Fibroblast of skin of abdomen (primary cell): Measurements from ENCODE around the gene ZNHIT6.

ENCODE experiments used
- DNase-seq: peaks from one replicate; pipeline ENCODE4 v3.0.0-alpha.2; 2013

The ZNHIT6 gene

DNA sequence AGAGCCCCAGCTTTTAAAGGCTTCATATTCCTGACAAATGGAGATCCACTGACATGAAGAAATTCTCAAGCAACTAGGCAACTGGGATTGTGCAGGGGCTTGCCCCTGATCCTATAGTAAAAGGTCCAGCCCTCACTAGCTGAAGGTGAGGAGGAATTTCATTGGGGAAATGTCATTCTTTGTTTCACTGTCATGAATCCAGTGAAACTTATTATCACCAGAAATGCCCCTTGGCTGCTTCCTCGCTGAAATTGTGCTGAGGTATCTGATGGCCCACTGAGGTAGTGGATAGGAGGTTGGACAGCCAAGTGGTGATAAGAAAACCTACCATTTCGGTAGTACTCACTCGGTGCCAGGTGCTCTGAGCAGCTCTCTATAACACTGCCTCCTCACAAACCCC lies 91.5 kb downstream of the ZNHIT6 start:
- no peak for DNase-seq

DNA sequence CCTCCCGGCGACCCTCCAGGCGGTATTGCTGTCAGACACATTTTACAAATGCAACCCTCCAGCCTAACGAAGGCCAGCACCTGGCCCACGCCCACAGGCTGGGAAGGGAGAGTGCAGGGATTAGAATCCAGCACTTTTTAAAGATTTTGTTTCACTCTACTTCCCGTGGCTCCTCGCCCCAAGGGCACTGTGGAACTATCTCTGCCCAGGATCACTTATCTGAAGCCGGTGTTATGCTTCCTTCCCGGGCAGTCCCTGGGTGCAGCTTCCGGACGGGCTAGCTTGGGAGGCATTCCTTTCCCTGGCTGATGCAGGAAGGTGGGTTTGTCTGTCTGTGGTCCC lies 91.9 kb downstream of the ZNHIT6 start:
- DNase-seq = no peak

DNA sequence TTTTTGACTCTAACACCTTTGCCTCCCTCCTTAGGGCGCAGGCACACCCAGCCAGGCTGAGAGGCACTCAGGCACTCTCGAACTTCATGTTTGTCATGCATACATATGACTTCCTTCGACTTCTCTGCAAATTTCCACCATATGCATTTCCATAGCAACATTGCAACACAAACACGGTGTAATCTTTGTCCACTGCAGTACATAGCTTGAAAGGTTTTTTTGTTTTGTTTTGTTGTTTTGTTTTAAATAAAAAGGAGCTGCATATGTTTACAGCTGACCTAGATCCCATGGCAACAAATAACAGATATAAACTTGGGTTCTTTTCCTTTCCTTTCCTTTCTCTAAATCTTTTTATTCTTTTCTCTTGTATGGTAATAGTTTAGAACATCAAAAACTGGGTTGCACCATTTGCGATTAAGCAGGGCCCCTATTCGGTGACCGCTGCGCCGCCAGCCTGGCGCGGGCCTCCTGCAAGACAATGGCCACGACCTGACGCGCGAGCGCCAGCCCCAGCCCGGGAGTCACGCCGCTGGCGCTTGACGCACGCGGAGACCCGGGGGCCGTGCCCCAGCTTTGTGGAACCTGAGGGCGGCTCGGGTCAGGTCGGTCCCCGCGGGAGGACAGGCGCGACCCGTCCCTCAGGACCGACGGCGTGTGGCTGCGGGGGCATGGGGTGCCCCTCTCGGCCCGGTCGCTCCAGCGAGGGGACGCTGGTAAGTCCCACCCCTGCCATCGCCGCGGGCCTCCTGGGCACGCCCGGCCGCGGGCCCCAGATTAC lies 92.5 kb downstream of the ZNHIT6 start:
- peak; percentile 45 for DNase-seq

DNA sequence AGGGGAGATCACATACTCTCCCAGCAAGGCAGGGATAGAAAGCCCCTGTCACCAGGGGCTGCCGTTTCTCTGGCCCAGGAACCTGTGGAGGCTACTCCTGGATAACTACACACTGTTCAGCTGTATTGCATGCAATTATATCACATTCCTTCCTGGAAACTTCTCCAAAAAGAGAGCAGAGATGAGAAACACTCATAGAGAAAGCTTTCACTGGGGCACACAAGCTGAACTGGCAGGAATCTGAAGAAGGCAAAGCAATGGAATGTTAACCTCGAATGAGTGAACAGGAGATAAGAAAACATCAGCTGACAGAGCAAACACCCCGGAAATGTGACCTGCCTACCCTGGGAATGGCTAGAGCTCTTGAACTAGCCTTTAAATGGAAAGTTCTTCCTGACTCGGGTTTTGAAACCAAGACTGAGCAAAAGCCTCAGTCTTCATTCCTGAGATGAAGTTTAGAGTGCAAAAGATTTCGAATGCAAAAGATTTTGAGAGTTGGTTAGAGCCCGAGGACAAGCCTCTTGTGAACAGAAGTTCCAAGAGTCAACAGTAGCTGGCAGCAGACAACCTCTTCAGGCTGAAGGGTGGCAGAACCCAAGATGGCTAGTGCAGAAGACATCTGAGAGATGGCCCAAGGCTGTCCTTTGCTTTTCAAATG lies 95.4 kb downstream of the ZNHIT6 start:
- peak; percentile 95 for DNase-seq

GRCh38 chr1:85611856-85612255 lies 96.4 kb downstream of the ZNHIT6 start:
- peak; percentile 100 for DNase-seq

DNA sequence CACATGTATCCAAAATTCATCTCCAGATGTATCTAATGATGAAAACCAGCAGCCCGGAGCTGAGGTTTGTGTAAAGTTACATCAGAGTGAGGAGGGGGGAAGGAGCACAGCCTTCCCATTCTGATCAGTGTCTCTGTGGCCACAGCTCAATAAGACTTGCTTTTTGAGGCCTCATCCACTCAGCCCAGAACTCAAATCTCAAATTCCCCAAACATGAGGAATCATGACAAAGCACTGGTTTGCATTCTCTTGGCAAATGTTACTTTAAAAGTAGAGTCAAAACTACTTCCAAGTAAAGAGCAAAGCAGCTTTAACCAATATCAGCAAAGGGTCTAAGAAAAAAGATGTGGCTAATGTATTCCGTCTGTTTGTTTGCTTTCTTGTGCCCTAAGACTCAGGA lies 96.8 kb downstream of the ZNHIT6 start:
- peak; percentile 98 for DNase-seq

- no peak for DNase-seq
These were observed 98.3 kb downstream of the ZNHIT6 start for GRCh38 chr1:85609976-85610375.

DNA sequence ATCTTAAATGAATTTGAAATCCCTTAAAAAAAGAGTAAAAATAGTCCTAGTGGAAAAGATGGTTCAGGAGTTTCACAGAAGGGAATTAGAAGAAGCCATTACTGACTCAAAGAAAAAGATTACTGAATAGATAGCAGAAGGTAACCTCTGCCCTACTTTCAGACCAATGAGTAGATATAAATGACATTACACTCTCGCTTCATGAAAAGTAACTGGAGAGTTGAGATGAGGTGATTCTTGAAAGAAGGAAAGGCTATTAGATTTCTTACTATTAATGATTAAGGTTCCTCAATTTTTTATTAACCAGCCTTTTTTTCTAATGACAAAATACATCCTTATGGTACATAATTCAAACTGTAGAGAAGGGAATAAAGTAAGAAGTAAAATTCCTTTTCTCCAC lies 99.4 kb downstream of the ZNHIT6 start:
- no peak for DNase-seq

GRCh38 chr1:85607921-85608265 lies 100.3 kb downstream of the ZNHIT6 start:
- DNase-seq = peak; percentile 32

- DNase-seq = peak; percentile 100
These were observed 100.9 kb downstream of the ZNHIT6 start for GRCh38 chr1:85607126-85607920.

- DNase-seq = peak; percentile 71
These were observed 101.8 kb downstream of the ZNHIT6 start for GRCh38 chr1:85606414-85606800.

DNA sequence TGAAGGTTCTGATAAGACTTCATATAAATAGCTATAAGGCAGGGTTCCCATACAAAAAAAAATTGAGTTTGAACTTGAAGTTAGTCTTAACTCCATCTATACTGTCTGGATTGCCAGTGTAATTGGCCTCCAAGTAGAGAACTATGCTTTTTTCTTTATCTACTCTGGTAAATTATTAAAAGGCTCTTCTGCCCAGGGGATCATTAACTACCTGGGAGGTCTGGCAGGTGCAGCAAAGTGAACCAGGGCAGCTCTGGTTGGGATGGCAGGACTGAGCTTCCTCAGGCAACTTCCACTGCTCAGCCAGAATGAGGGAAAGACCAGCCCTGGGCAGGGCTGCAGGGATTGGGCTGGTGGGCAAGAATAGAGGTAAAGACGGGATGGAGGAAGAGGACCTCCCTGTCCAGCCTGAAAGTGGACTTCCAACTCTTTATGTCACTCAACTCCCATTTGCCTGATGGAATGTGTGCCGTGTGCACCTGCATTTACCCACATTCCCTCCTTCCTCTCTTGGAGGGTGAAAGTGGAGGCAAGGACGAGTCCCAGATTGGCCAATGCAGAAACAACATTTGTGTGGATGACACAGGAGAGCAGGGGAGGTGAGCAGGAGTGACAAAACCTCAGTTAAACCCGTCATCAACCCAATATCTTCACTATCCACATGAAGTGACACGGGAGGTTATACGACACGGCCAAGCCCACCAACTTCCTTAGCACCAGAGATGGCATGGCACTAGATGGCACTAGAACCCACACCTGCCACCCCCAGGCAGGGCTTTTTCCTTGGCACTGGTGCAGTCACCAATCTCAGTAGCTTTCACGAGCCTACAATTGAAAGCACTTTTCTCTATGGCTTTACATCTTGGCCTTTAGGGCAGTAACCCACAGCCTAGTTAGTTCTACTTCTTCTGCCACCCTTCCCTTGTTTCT lies 102.5 kb downstream of the ZNHIT6 start:
- DNase-seq = no peak

- no peak for DNase-seq
These were observed 103.8 kb downstream of the ZNHIT6 start for GRCh38 chr1:85604298-85604997.

GRCh38 chr1:85603086-85603880 lies 105.0 kb downstream of the ZNHIT6 start:
- DNase-seq = no peak

GRCh38 chr1:85602571-85602970 lies 105.7 kb downstream of the ZNHIT6 start:
- no peak for DNase-seq

GRCh38 chr1:85601901-85602300 lies 106.3 kb downstream of the ZNHIT6 start:
- no peak for DNase-seq

- no peak for DNase-seq
These were observed 108.6 kb downstream of the ZNHIT6 start for GRCh38 chr1:85599681-85600080.
